ENCODE measurements around the gene SHOX. TPM values are rescaled to one million over a fixed set of nuclear protein-coding genes. Genes with fewer than 3 reads are reported as not detected.

The SHOX gene
- total RNA-seq, 1 donor from 2014 or later = not detected

DNA sequence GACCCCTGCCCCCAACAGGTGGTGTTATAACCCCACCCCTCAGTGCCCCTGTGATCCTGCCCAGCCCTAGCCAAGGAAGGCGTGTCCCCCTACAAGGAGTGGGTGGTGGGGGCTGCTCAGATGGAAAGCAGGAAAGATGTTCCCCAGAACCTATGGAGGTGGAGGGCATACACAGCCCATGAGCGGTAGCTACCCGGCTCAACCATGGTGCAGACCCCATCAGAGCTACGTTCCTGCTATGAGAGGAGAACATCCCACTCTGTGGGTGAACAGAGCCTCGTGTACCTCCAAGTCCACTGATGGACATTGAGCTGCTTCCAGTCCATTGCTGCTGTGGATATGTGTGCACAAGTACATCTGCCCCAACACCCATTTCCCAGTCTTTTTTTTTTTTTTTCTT lies 71.1 kb downstream of the SHOX start:
- H3K36me3 Mint-ChIP-seq (ENCODE audit: insufficient read depth) = no peaks in the 10 kb centered on the region
- H3K4me1 Mint-ChIP-seq (ENCODE audit: low read depth) = no peaks in the 10 kb centered on the region
- DNase-seq (ENCODE audit: low spot score, unreplicated experiment) = no peak
- H3K9me3 Mint-ChIP-seq (ENCODE audit: low read depth) = peaks cover 4% of the 10 kb centered on the region
- no peak overlapping the region for H3K27ac Mint-ChIP-seq
- H3K4me3 Mint-ChIP-seq (ENCODE audit: low read depth) = no peak overlapping the region
- H3K27me3 Mint-ChIP-seq = peaks cover 11% of the 10 kb centered on the region
- no peak for TF ChIP-seq CTCF (IDR thresholded peaks at IDR 0.05; ENCODE audit: unreplicated experiment)

DNA sequence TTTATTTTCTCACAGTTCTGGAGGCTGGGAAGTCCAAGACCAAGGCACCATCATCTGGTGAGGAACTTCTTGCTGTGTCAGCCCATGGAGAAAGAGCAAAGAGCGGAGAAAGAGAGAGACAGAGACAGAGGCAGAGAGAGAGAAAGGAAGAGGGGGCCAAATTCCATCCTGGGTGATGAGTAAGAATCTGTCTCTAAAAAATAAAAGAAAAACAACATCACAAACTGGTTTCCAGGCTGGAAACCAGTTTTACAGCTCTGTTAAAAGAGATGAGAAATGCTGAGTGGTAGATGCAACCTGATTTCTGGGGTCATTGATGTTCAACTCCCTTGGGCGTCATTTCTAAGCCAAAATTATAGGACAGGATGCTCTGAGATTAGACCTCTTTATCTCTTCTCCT lies 72.9 kb downstream of the SHOX start:
- Mint-ChIP-seq H3K9me3 (ENCODE audit: low read depth) (peaks cover 4% of the 10 kb centered on the region), H3K4me1 (ENCODE audit: low read depth) (no peaks in the 10 kb centered on the region), H3K36me3 (ENCODE audit: insufficient read depth) (no peaks in the 10 kb centered on the region), H3K27me3 (peaks cover 13% of the 10 kb centered on the region), H3K27ac (no peak overlapping the region), H3K4me3 (ENCODE audit: low read depth) (no peak overlapping the region)
- no peak for DNase-seq (ENCODE audit: low spot score, unreplicated experiment)
- TF ChIP-seq CTCF (IDR thresholded peaks at IDR 0.05; ENCODE audit: unreplicated experiment) = no peak

DNA sequence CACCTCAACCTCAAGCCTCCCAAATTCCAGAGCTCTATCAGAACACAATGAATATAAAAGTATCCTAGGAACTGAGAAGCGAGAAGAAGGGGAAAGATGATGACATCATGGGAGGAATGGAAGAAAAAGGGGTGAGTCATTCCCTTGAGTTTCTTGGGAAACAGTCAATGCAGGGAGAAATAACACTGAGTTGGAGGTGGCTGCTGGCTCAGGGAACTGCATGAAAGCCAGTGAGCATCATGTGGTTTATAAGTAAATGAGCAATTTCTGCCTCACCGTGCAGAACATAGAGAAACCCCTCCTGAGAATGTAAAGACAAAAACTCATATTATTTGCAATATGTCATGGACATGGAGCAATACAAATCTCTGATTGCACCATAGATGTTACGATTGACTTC lies 73.3 kb downstream of the SHOX start:
- H3K4me3 Mint-ChIP-seq (ENCODE audit: low read depth) = no peak overlapping the region
- H3K9me3 Mint-ChIP-seq (ENCODE audit: low read depth) = peaks cover 4% of the 10 kb centered on the region
- DNase-seq (ENCODE audit: low spot score, unreplicated experiment) = no peak
- H3K36me3 Mint-ChIP-seq (ENCODE audit: insufficient read depth) = no peaks in the 10 kb centered on the region
- peaks cover 13% of the 10 kb centered on the region for H3K27me3 Mint-ChIP-seq
- H3K27ac Mint-ChIP-seq = no peak overlapping the region
- TF ChIP-seq CTCF (IDR thresholded peaks at IDR 0.05; ENCODE audit: unreplicated experiment) = no peak
- H3K4me1 Mint-ChIP-seq (ENCODE audit: low read depth) = no peaks in the 10 kb centered on the region

Other genes with a start within 250 kb of the SHOX start
- 70.0 and 72.6 TPM in 2 replicates for gene PPP2R3B, start 243.9 kb upstream of the SHOX start, total RNA-seq

Measured in progenitor cell of endocrine pancreas (in vitro differentiated cells).